ENCODE data around the gene NRG2.

The NRG2 gene

DNA sequence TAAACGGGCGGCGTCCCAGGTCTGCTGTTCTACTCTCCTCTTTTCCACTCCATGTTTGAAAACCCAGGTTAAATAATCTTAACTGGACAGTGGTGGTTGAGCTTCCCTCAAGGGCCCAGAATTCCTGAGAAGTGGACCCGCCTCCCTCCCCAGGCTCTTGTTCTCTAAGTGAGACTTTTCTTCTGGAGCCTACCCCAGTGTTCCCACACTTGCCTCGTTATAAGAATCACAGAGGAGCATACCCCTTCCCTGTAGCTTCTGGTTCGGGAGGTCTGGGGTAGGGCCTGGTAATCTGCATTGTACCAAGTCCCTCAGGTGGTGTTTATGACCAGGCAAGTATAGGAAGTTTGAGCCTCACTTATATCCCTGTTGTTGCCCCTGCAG, 235.5 kb downstream of the NRG2 start:
- no peak for DNase-seq

DNA sequence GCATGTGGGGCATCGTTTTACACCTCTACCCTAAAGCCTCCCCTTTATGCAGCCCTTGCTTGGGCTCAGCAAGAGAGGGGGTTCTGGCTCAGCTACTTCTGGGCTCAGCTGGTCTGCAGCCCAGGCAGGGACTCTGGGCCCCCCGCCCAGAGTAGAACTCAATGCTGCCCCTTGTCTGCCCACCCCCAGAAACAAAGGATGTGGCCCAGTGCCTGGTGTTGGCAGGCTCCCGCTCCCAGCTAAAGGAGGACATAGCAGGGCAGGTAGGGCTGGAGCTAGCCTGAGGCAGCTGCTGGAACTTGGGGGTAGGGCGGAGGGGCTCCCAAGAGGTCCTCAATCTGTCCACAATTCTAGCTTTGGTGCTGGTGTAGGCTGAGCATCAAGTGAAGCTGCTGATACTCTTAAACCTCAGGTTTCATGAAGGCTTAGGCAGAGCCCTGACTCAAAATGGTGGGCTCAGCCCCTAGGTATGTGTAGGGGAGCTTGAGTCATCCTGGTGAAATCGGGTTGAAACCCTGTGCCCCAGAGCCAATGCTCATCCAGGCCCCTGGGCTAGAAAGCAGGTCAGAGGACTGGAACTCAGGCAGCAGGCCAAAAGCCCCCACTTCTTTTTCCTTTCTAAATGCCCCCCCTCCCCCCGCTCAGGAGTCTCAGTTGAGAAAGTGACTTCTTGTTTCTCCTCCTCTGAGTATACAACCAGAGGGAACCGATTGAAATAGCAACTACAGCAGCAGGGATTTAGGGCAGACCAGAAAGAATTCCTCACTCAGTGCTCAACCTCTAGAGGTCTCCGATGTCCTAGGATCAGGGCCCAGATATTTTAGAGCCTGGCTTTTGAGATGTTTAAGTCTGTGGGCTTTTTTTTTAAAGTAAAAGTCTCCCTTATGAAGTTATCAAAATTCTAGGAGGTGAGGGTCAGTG, 236.1 kb downstream of the NRG2 start:
- DNase-seq = no peak

DNA sequence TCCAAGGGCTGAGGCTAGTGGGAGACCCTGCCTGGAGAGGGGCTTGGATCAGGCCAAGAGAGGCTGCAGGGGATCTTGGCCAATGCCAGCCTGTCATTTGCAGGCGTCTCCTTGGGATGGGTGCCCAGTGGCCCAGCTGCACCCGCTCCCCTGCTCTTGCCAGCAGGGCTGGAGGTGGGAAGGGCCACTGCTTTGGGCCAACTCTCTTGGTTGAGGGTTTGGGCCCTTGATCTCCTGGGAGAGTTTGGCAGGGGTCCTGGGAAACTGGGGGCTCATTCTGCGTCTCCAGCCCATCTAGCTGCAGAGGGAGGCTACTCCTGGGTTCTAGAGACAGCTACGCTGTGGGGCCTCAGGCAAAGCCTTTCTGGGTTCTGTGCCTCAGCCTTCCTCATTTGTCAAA, 237.0 kb downstream of the NRG2 start:
- DNase-seq = no peak

DNA sequence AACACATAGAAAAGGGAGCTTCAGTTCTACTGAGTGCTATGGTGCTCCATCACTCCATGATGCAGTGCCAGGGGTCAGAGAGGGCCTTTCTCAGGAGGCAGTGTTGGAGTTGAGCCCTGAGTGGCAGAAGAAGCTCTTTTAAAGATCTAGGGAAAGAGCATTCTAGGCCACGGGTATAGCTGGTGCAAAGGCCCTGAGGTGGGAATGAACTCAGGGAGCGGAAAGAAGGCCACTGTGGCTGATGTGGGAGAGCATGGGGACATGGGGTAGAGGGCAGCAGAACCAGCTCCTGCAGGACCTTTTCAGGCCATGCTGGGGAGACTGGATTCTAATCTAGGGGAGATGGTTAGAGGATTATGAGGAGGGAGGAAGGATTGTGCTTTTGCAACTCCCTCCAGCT, 237.6 kb downstream of the NRG2 start:
- no peak for DNase-seq

DNA sequence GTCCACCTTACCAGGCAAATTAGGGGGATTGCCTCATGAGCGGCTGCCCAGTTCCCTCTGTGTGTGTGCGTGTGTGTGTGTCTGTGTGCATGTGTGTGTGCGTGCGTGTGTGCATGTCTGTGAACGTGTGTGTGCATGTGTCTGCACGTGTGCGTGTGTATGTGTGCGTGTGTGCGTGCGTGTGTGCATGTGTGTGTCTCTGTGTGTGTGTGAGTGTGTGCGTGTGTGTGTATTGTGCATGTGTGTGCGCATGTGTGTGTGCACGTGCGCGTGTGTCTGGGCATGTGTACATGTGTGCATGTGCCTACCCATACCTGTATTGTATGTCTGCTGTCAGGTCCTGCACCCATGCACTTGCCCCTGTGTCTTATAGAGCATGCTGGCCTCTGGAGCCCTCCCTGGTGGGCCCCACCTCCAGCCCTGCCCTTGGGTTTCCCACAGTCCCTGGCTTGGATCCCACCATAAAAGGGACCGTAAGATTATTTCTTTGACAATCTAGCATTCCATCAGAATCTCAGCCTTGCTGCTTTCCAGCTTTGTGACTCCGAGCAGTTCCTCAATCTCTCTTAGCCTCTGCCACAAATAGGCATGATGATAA, 238.2 kb downstream of the NRG2 start:
- no peak for DNase-seq

DNA sequence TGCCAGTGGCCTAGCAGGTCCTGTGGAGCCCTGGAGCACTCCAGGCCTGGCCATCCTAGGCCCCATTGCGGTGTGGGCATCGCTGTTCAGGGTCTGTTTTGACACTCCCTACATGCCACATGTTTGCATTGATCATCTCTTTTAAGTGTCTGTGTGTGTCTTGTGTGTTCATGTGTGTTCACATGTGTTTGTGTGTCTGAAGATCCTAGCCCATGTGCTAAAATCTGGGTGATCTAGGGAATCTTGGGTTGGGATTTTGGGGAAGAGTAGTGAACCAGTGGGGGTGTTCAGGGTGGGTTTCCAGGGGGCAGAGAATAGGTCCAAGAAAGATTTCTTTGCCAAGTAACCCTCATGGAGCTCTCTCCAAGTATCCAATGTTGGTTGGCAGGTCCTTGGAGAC, 239.1 kb downstream of the NRG2 start:
- no peak for DNase-seq

DNA sequence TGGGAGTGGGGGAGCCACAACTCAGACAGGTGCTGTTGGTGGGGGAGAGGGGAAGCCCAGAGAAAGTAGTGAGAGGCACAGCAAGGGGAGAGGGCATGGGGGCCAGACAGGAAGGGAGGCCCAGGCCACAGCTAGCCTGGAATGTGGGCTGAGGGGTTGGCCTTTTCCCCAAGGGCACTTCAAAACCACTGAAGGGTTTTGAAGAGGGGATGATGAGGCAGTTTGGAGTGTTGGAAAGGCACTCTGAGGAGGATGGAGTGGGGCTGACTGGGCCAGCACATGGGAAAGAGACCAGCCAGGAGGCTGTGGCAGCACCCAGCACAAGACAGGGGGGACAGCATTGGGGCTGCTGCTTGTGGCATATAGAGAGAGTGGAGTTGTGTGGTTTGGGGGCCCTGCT, 243.7 kb downstream of the NRG2 start:
- DNase-seq = no peak

DNA sequence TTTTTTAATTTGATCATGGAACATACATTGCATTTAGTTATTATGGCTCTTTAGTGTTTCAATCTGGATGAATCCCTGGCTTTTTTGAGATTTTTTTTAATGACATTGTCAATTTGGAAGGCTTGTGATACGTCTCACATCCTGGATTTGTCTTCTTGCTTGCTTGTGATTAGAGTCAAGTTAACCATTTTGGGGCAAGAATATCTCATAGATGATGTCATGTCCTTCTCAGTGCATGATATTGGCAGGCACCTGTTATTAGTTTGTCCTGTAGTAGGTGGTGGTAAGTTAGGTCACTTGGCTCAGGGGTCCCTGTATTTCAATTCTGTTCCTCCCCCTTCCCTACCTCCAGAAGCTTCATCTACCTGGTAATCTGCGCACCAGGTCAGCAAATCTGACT, 244.2 kb downstream of the NRG2 start:
- no peak for DNase-seq

DNA sequence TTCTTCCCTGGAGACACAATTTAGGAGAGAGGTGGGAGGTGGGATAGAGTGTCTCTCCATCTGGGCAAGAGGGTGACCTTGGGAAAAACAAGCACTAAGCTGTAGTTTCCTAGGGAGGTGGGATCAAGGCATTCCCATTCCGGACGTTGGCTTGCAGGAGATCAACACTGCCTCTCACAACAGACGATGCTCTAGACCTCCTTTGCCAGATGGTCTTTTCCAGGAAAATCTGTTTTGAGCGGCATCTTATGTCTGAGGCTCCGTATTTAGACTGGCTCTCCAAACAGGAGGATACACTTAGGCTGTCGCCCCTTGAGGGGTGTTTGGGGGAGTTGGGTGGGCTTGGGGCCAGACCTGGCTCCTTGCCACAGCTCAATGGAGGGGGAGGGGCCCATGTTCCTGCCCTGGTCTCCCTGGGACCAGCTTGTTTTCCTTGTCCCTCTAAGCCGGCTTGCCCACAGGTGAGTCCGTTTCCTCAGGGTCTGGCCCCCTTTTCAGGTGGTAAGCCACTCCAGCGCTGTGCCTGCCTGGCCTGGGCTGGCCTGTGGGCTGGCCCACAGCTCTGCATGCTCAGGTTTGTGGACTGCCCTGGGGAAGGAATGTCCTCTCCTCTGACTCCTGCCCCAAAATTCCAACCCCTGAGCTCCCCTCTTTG, 245.1 kb downstream of the NRG2 start:
- DNase-seq = no peak

DNA sequence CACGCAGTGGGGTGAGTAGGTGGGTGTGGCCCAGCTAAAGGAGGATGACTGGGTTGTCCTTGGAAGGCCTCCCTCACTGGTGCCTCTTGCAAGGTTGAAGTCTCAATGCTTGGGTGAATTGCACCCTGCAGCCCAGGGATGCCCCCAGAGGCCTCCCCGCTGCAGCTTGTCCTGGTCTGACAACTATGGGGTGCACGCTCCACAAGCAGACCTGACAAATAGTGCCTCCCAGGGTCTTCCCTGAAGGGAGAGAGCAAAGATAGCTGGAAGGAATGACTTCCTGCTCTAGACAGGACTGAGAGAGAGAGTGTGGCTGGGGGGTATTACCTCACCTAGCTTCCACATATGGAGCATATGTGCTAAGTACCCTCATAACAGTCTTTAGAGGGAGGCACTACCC, 245.8 kb downstream of the NRG2 start:
- DNase-seq = no peak
